CD4-positive, alpha-beta T cell treated with Interleukin-21 for 1 hour (primary cell): ENCODE measurements around the gene BCAR1.
"Not testable (repeated sequence)": the region's sequence is repeated elsewhere in the genome, so short reads cannot be mapped to it uniquely, and the experiment has no call there.

Source experiments
- DNase-seq: peaks from one replicate; pipeline ENCODE4 v3.0.0-alpha.2; 2020

Gene BCAR1

GRCh38 chr16:75222271-75222783 lies 29.1 kb downstream of the BCAR1 start:
- DNase-seq, result no peak

- DNase-seq, result peak; percentile 30
Measured at GRCh38 chr16:75219838-75220237, 31.6 kb downstream of the BCAR1 start.

DNA sequence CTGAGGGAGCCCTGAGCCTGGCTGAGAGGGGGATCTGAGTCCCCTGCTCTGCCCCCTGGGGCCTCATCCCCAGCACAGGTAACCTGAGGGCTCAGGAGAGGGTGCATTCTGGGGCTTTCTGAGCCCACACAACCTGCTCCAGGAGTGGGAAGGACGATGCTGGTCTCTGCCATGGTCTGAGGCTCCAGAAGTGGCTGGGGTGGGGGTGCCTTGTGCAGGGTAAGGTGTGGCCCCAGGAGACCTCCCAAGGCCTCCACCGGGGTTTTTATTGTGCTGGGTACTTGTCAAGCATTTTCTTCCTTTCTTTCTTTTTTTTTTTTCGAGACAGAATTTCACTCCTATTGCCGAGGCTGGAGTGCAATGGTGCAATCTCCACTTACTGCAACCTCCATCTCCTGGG lies 32.3 kb downstream of the BCAR1 start:
- no peak for DNase-seq

DNA sequence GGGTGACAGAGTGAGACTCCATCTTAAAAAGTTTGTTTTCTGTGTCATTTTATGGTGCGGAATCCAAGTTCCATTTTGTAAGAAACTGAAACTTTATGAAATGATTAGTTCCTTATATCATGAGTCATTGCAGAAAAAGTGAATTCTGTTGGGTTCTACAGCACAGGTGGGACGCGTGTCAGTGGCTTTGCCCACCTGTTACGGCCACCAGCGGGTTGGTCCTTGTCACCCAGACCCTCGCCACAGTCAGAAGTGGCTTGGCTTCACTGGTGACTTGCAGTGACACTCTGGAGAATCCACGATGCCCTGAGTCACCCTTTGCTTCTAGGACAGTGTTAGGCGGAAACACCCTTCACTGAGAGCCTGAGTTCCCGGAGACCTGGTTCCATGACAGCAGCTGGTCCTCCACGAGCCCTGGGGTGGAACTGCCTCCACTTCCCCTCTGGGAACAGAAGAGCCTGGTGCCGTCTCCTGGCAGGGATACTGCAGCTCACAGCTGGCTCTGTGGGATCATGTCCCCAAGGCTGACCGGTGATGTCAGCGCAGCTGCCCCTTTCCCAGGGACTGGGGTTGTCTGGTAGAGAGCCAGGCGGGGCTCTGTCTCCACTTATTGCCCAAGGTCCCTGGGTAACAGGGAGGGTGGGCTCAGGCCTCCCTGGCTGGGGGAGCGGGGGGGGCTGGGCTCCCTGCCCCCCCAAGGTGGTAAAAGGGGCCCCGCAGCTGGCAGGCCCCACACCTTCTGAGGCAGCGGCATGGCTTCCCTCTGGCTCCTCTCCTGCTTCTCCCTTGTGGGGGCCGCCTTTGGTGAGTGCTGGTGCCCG lies 33.0 kb downstream of the BCAR1 start, which contains the start of gene CTRB1:
TSS of gene CTRB1 (plus strand) at position 733 of the 821 bp plus-strand sequence. CDS start at position 753, 20 bp downstream.
- DNase-seq, result no peak

DNA sequence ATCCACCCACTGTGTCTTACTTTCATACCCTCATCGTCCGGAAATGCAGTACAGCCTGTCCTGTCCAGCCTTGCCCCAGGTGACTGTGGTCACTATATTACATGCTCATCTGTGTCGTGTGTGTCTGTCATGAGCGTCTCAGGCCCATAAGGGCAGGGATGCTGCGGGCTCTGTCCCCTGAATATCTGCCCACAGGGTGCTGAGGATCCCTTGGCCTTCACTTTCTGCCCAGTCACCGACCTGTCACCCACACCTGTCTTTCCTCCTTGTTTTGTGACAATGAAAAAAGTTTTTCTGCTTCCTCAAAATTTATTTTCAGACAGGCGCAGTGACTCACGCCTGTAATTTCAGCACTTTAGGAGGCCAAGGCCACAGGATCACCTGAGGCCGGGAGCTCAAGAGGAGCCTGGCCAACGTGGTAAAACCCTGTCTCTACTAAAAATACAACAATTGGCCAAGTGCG lies 34.0 kb downstream of the BCAR1 start:
- DNase-seq, result no peak

DNA sequence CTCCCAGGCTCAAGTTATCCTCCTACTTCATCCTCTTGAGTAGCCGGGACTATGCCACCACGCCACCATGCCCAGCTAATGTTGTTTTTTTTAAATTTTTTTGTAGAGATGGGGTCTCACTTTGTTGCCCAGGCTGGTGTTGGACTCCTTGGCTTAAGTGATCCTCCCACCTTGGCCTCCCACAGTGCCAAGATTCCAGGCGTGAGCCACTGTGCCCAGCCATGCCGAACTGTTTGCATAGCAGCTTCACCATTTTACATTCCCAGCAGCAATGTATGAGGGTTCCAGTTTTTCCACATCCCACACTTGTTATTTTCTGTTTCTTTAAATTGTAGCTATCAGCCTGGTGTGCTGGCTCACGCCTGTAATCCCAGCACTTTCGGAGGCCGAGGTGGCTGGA lies 34.8 kb downstream of the BCAR1 start:
- DNase-seq, result no peak

DNA sequence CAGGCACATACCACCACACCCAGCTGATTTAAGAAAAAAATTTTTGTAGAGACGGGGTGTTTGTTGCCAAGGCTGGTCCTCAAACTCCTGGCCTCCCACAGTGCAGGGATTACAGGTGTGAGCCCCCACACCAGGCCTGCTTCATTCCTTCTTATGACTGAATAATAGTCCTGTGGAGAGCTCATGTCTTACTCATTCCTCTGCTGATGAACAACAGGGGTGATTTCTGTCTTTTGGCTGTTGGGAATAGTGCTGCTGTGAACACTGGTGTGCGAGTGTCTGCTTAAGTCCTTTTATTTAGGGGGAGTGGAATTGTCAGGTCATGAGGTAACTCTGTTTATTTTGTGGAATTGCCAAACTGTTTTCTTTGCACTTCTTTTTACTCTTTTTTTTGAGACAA lies 35.3 kb downstream of the BCAR1 start:
- no peak for DNase-seq

DNA sequence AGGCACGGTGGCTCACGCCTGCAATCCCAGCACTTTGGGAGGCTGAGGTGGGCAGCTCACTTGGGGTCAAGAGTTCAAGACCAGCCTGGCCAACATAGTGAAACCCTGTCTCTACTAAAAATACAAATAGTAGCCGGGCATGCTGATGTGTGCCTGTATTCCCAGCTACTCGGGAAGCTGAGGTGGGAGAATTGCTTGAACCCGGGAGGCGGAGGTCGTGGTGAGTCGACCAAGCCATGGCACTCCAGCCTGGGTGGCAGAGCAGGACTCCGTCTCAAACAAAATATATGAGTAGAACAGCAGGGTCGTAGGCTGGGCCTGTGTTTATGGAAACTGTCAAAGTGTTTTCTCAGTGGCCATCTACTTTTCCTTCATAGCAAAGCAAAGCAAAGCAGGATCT lies 40.1 kb downstream of the BCAR1 start:
- not testable (repeated sequence) for DNase-seq

DNA sequence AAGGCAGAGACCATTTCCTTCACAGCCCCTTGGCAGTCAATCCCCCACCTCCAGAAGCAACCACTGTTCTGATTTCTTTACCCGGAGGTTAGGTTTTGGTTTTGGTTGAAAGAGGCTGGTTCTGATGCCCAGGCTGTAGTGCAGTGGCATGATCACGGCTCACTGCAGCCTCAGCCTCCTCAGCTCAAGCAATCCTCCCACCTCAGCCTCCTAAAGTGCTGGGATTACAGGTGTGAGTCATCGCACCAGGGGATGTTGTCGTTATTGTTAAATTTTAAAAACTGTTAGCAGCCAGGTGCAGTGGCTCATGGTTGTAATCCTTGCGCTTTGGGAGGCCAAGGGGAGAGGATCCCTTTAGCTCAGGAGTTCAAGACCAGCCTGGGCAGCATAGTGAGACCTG lies 41.5 kb downstream of the BCAR1 start:
- DNase-seq, result no peak

GRCh38 chr16:75209514-75209913 lies 41.9 kb downstream of the BCAR1 start:
- not testable (repeated sequence) for DNase-seq

DNA sequence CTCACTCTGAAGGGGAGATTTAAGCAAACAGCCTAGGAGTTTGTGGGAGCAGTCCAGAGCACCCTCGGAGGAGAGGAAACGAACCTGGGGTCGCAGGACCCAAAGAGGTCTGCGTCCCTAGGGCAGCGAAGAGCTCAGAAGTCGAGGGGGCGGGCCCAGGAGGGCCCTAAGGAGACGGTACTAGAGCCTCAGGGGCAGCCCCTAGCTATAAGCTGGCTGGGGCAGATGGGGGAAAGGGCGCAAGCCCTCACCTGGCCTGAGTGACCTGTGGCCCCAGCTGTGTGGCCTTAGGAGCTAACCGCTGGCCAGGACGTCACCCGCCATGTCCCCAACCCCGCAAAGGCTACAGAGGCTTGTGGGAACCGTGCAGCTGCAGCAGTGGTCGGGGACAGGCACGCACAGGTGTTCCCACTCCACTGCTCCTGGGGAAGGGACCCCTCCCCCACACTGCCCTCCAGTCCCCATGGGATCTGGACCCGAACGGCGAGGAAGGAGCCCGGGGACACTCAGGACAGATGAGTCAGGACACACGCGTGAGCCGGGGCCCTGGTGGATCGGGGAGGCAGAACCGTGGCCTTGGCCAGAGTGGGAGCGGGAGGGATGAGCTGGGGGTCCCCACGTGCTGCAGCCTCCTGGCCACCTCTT lies 42.4 kb downstream of the BCAR1 start:
- DNase-seq, result no peak

GRCh38 chr16:75208242-75208825 lies 43.1 kb downstream of the BCAR1 start:
- DNase-seq, result no peak

DNA sequence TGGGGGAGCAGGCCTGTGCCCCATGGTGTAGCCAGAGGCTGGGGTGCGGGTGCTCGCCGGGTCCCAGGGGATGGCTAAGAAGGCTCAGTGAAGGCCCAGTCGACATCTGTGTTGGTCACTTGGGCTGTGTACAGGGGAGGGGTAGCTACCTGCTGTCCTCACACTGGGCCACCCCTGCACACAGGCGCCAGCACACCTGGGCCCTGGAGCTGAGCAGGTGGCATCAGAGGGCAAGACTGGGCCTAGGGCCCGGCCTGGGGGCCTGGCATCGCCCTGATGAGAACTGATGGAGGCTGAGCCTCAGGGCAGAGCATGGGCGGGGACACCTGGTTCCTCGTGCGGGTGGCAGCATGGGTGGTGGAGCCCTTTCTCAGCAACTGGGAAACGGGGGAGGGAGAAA lies 43.6 kb downstream of the BCAR1 start:
- no peak for DNase-seq

GRCh38 chr16:75206749-75207451 lies 44.5 kb downstream of the BCAR1 start, which contains the start of gene CTRB2:
Gene CTRB2 (minus strand): TSS chr16:75207161. CDS start chr16:75207141, 20 bp downstream.
- DNase-seq, result no peak

- DNase-seq, result not testable (repeated sequence)
Measured at GRCh38 chr16:75205961-75206748, 45.3 kb downstream of the BCAR1 start.

DNA sequence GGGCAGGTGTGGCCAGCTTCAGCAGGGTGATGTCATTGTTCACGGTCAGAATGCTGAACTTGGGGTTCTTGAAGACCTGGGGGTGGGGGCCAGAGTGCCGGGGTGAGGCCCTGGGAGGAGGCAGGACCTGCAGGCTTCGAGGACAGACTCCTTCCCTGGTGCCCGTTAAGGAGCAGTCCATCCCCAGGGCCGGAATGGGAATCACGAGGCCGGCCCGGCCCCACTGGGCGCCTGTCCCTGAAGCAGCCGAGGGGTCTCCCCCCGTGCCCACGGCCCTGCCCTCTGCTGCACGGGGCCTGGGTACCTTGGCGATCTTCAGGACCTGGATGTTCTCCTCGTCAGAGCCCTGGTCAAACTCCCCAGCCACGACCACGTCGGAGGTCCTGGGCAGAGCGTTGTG lies 46.0 kb downstream of the BCAR1 start:
- DNase-seq, result not testable (repeated sequence)

- not testable (repeated sequence) for DNase-seq
Measured at GRCh38 chr16:75204905-75205304, 46.5 kb downstream of the BCAR1 start.

GRCh38 chr16:75204410-75204758 lies 47.0 kb downstream of the BCAR1 start:
- DNase-seq, result no peak

DNA sequence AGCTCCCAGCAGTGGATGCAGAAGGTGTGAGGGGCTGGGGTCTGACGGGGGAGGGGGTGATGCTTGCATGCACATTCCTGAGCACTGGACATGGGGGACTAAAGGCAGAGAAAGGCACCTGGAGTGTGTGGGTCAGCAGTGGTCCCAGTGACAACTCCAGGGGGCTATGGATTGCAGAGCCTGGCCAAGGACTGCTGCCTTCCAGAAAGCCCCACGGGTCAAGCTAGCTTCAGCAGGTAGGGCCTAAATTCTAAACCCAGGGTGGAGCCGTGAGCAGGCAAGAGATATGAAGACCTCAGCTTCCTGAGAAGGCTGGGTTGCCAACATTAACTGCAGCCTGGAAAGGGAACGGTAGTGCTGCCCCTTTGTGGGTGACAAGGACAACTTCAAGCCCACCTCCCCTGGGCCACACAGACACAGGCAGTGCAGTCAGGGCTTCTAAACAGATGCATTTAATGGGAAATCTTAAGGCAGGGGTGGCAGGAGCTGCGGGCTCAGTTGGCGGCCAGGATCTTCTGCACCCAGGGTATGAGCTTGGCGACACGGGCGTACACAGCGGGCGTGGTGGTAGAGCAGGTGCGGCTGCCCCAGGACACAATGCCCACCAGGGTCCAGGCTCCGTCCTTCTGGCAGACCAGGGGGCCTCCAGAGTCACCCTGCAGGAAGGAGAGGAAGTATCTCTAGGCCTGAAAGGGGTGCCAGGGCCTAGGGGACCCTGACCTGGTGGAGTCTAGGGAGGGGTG lies 47.6 kb downstream of the BCAR1 start:
- DNase-seq, result no peak

DNA sequence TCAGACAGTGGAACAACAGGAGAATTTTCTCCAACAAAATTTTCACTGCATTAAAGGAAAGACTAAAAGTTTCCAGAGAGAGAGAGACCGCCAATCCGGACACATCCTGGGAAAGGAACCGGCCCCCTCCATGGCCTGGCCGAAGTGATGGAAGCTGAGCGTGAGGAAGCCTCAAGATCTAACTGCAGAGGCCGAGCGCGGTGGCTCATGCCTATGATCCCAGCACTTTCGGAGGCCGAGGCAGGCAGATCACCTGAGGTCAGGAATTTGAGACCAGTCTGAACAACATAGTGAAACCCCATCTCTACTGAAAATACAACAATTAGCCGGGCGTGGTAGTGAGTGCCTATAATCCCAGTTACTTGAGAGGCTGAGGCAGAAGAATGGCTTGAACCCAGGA lies 48.3 kb downstream of the BCAR1 start:
- no peak for DNase-seq

- DNase-seq, result no peak
Measured at GRCh38 chr16:75202069-75202590, 49.3 kb downstream of the BCAR1 start.
